C1 segment of cervical spinal cord (tissue), 14 donors: ENCODE measurements around the gene FALEC.
A peak's percentile ranks its signal among the peaks of the same experiment; 100 is the strongest.

ENCODE experiments used
- DNase-seq, 14 donors: peaks; one replicate each; lab custom pipeline; 2025; lab: John Stamatoyannopoulos, UW

Gene FALEC

GRCh38 chr1:150545486-150546032, 30.0 kb downstream of the FALEC start:
- no peak for DNase-seq

- DNase-seq, result no peak
Observed at GRCh38 chr1:150546294-150546937, 30.9 kb downstream of the FALEC start.

GRCh38 chr1:150548324-150548631, 32.7 kb downstream of the FALEC start:
- no peak for DNase-seq

GRCh38 chr1:150548632-150549495, 33.3 kb downstream of the FALEC start, which contains the start of gene ADAMTSL4:
Gene ADAMTSL4, plus strand, starts transcription at chr1:150549408. Its CDS starts 2,881 bp downstream, at chr1:150552289.
- peak in 5 of 14 donors; percentile 33 to 63 (median 58) for DNase-seq

- peak in 2 of 14 donors; percentile 22 to 45 for DNase-seq
Observed at GRCh38 chr1:150549496-150550221, 34.1 kb downstream of the FALEC start.

GRCh38 chr1:150550222-150551050, 34.9 kb downstream of the FALEC start:
- DNase-seq, result peak in 3 of 14 donors; percentile 14 to 45 (median 20)

- DNase-seq, result peak in 1 of 14 donors; percentile 7
Observed at GRCh38 chr1:150551051-150551783, 35.7 kb downstream of the FALEC start.

GRCh38 chr1:150551784-150552127, 36.2 kb downstream of the FALEC start:
- no peak for DNase-seq

GRCh38 chr1:150552128-150552910, 36.8 kb downstream of the FALEC start:
- peak in 9 of 14 donors; percentile 28 to 86 (median 48) for DNase-seq

GRCh38 chr1:150552911-150553289, 37.3 kb downstream of the FALEC start:
- DNase-seq, result no peak

- DNase-seq, result no peak
Observed at GRCh38 chr1:150553392-150554085, 38.0 kb downstream of the FALEC start.

- DNase-seq, result no peak
Observed at GRCh38 chr1:150554086-150554452, 38.5 kb downstream of the FALEC start.

- DNase-seq, result no peak
Observed at GRCh38 chr1:150555198-150555970, 39.8 kb downstream of the FALEC start.

GRCh38 chr1:150555971-150556865, 40.7 kb downstream of the FALEC start:
- DNase-seq, result no peak

GRCh38 chr1:150557065-150557600, 41.6 kb downstream of the FALEC start:
- no peak for DNase-seq

GRCh38 chr1:150557813-150558212, 42.3 kb downstream of the FALEC start:
- no peak for DNase-seq

GRCh38 chr1:150558303-150558704, 42.8 kb downstream of the FALEC start:
- no peak for DNase-seq
